CD4-positive, CD25-positive, alpha-beta regulatory T cell (primary cell): ENCODE data around the gene CLCN3. TPM values are rescaled to one million over a fixed set of nuclear protein-coding genes. Genes with fewer than 3 reads are reported as not detected.
A peak's percentile ranks its signal among the peaks of the same experiment; 100 is the strongest.
"Not testable (repeated sequence)": the region's sequence is repeated elsewhere in the genome, so short reads cannot be mapped to it uniquely, and the experiment has no call there.

ENCODE experiments used
- ATAC-seq, 2 donors: fragments of 150-1000 bp; cut with Tn5 transposase; one replicate each; pipeline ENCODE4 v1.10.0; 2021; ENCODE audit warnings: low read depth in 2 of 2, moderate number of reproducible peaks in 2 of 2, moderate library complexity in 1 of 2
- DNase-seq, 3 donors: peaks; one replicate each; pipeline versions ENCODE4 v3.0.0 to v3.0.0-alpha.2; 2012 to 2022; ENCODE audit warnings: mixed read lengths in 1 of 3
- H3K27ac ChIP-seq: one replicate; pipeline ENCODE4 v1.7.0; 2013; ENCODE audit warnings: mild to moderate bottlenecking, low read length; ENCODE audit not compliant: insufficient read depth, poor library complexity, severe bottlenecking
- H3K27me3 ChIP-seq: one replicate; pipeline ENCODE4 v1.7.0; 2013; ENCODE audit warnings: low read length; ENCODE audit not compliant: control insufficient read depth, insufficient read depth
- H3K36me3 ChIP-seq: one replicate; pipeline ENCODE4 v1.7.0; 2013; ENCODE audit warnings: mild to moderate bottlenecking, low read length, moderate library complexity; ENCODE audit not compliant: control insufficient read depth, insufficient read depth
- H3K4me1 ChIP-seq: 2 replicates; pipeline ENCODE4 v1.7.0; 2013; ENCODE audit warnings: mild to moderate bottlenecking, low read length; ENCODE audit not compliant: insufficient read depth, control insufficient read depth, poor library complexity, severe bottlenecking
- H3K4me3 ChIP-seq: one replicate; pipeline ENCODE4 v1.7.0; 2013; ENCODE audit warnings: low read depth, mild to moderate bottlenecking, low read length, moderate library complexity
- H3K9me3 ChIP-seq, 2 experiments: 1 replicate in 1 of 2; 2 replicates in 1 of 2; pipeline ENCODE4 v1.7.0; 2013; ENCODE audit warnings: low read length in 2 of 2, mild to moderate bottlenecking in 1 of 2, moderate library complexity in 1 of 2; ENCODE audit not compliant: control insufficient read depth in 2 of 2
- H3K27ac Mint-ChIP-seq, 3 donors: one replicate each; pipeline ENCODE4 v1.8.0; 2020 to 2022; ENCODE audit warnings: mild to moderate bottlenecking in 3 of 3, mixed read lengths in 3 of 3, moderate library complexity in 2 of 3
- H3K27me3 Mint-ChIP-seq: one replicate; pipeline ENCODE4 v1.8.0; 2022; ENCODE audit warnings: mild to moderate bottlenecking, mixed read lengths
- H3K36me3 Mint-ChIP-seq: one replicate; pipeline ENCODE4 v1.8.0; 2020; ENCODE audit warnings: mixed read lengths
- H3K4me1 Mint-ChIP-seq, 4 donors: one replicate each; pipeline ENCODE4 v1.8.0; 2020 to 2022; ENCODE audit warnings: mixed read lengths in 4 of 4, mild to moderate bottlenecking in 1 of 4
- H3K4me3 Mint-ChIP-seq, 4 donors: one replicate each; pipeline ENCODE4 v1.8.0; 2020 to 2022; ENCODE audit warnings: mild to moderate bottlenecking in 4 of 4, mixed read lengths in 4 of 4, moderate library complexity in 3 of 4
- H3K9me3 Mint-ChIP-seq, 7 donors: one replicate each; pipeline ENCODE4 v1.8.0; 2020 to 2022; ENCODE audit warnings: mixed read lengths in 7 of 7, mild to moderate bottlenecking in 3 of 7, moderate library complexity in 2 of 7
- polyA plus RNA-seq, 4 donors: library from polyadenylated mRNA; unstranded; fragments of 300-500 nt; fragmentation: Illumina TruSeq; gene quantifications; one replicate each; pipeline ENCODE4 v1.2.3, GENCODE V29; 2021
- total RNA-seq: library from RNA; stranded (reverse); gene quantifications from one replicate; pipeline ENCODE4 v1.2.3, GENCODE V29; 2022

Gene CLCN3
- total and polyA plus RNA-seq, 5 donors from 2014 or later = 6.3 to 17.0 (median 9.8) TPM

- DNase-seq (peak in 2 of 3 donors; percentile 2 to 7), ATAC-seq (no peak)
- Histone ChIP-seq H3K4me1 (no peaks in the 10 kb centered on the region), H3K4me3 (no peak overlapping the region), H3K36me3 (peaks cover 20% of the 10 kb centered on the region), H3K27ac (no peak overlapping the region), H3K9me3 (no peaks in the 10 kb centered on the region), H3K27me3 (no peaks in the 10 kb centered on the region)
- no peaks in the 10 kb centered on the region for H3K27me3 Mint-ChIP-seq
- H3K27ac Mint-ChIP-seq = no peak overlapping the region
- H3K4me3 Mint-ChIP-seq = no peak overlapping the region
- peaks cover 0 to 4% (median 0%) of the 10 kb centered on the region in 4 donors for H3K4me1 Mint-ChIP-seq
- no peaks in the 10 kb centered on the region for H3K9me3 Mint-ChIP-seq
- peaks cover 21% of the 10 kb centered on the region for H3K36me3 Mint-ChIP-seq
Observed at GRCh38 chr4:169723207-169723965, 103.0 kb downstream of the CLCN3 start.

GRCh38 chr4:169724260-169724659 is 103.9 kb downstream of the CLCN3 start:
- Histone ChIP-seq H3K27ac (no peak overlapping the region), H3K9me3 (no peaks in the 10 kb centered on the region), H3K4me3 (no peak overlapping the region), H3K27me3 (no peaks in the 10 kb centered on the region), H3K4me1 (no peaks in the 10 kb centered on the region), H3K36me3 (peaks cover 24% of the 10 kb centered on the region)
- no peaks in the 10 kb centered on the region for H3K27me3 Mint-ChIP-seq
- no peaks in the 10 kb centered on the region for H3K9me3 Mint-ChIP-seq
- no peak for DNase-seq
- ATAC-seq = no peak
- no peak overlapping the region for H3K27ac Mint-ChIP-seq
- H3K4me1 Mint-ChIP-seq = peaks cover 0 to 4% (median 0%) of the 10 kb centered on the region in 4 donors
- H3K36me3 Mint-ChIP-seq = peaks cover 24% of the 10 kb centered on the region
- H3K4me3 Mint-ChIP-seq = no peak overlapping the region

GRCh38 chr4:169727616-169728015 is 107.2 kb downstream of the CLCN3 start:
- Mint-ChIP-seq H3K27ac (peak overlapping the region in 1 of 3 donors; percentile 71), H3K9me3 (no peaks in the 10 kb centered on the region), H3K27me3 (no peaks in the 10 kb centered on the region), H3K36me3 (peaks cover 28% of the 10 kb centered on the region), H3K4me1 (peaks cover 0 to 2% (median 0%) of the 10 kb centered on the region in 4 donors), H3K4me3 (no peak overlapping the region)
- Histone ChIP-seq H3K4me3 (no peak overlapping the region), H3K36me3 (peaks cover 28% of the 10 kb centered on the region), H3K4me1 (no peaks in the 10 kb centered on the region), H3K27ac (no peak overlapping the region), H3K9me3 (no peaks in the 10 kb centered on the region), H3K27me3 (no peaks in the 10 kb centered on the region)
- ATAC-seq (no peak), DNase-seq (peak in 1 of 3 donors; percentile 4)

GRCh38 chr4:169730564-169730963 is 110.2 kb downstream of the CLCN3 start:
- no peaks in the 10 kb centered on the region for H3K27me3 Mint-ChIP-seq
- H3K4me1 Mint-ChIP-seq = peaks cover 0 to 2% (median 0%) of the 10 kb centered on the region in 4 donors
- peaks cover 34% of the 10 kb centered on the region for H3K36me3 Mint-ChIP-seq
- Histone ChIP-seq H3K4me3 (no peak overlapping the region), H3K4me1 (no peaks in the 10 kb centered on the region), H3K36me3 (peaks cover 28% of the 10 kb centered on the region), H3K27me3 (no peaks in the 10 kb centered on the region), H3K9me3 (no peaks in the 10 kb centered on the region), H3K27ac (no peak overlapping the region)
- no peak for DNase-seq
- H3K4me3 Mint-ChIP-seq = no peak overlapping the region
- ATAC-seq = no peak
- H3K27ac Mint-ChIP-seq = no peak overlapping the region
- no peaks in the 10 kb centered on the region for H3K9me3 Mint-ChIP-seq

- peak overlapping the region in 1 of 3 donors; percentile 87 for H3K27ac Mint-ChIP-seq
Observed at GRCh38 chr4:169738604-169739003, 118.2 kb downstream of the CLCN3 start.

GRCh38 chr4:169741569-169741968 is 121.2 kb downstream of the CLCN3 start:
- no peak overlapping the region for H3K27ac Mint-ChIP-seq
- peaks cover 50% of the 10 kb centered on the region for H3K36me3 Mint-ChIP-seq
- DNase-seq (no peak), ATAC-seq (no peak)
- Histone ChIP-seq H3K9me3 (no peaks in the 10 kb centered on the region), H3K27me3 (no peaks in the 10 kb centered on the region), H3K4me3 (no peak overlapping the region), H3K36me3 (peaks cover 30% of the 10 kb centered on the region), H3K4me1 (no peaks in the 10 kb centered on the region), H3K27ac (no peak overlapping the region)
- no peaks in the 10 kb centered on the region for H3K27me3 Mint-ChIP-seq
- H3K4me1 Mint-ChIP-seq = peaks cover 0 to 8% (median 2%) of the 10 kb centered on the region in 4 donors
- no peak overlapping the region for H3K4me3 Mint-ChIP-seq
- peaks cover 0 to 3% (median 0%) of the 10 kb centered on the region in 7 donors for H3K9me3 Mint-ChIP-seq

More at GRCh38 chr4:169738604-169739003, 118.2 kb downstream of the CLCN3 start:
- not testable (repeated sequence) for H3K27me3 Mint-ChIP-seq, DNase-seq, H3K9me3 Mint-ChIP-seq, ATAC-seq, H3K4me1 ChIP-seq, H3K27ac ChIP-seq, H3K4me1 Mint-ChIP-seq, H3K4me3 ChIP-seq, H3K27me3 ChIP-seq, H3K4me3 Mint-ChIP-seq, H3K9me3 ChIP-seq
- peaks cover 23% of the 10 kb centered on the region for H3K36me3 ChIP-seq
- H3K36me3 Mint-ChIP-seq = peaks cover 51% of the 10 kb centered on the region

GRCh38 chr4:169744601-169745000 is 124.2 kb downstream of the CLCN3 start:
- Mint-ChIP-seq H3K4me1 (peaks cover 0 to 8% (median under 1%) of the 10 kb centered on the region in 4 donors), H3K27me3 (no peaks in the 10 kb centered on the region), H3K36me3 (peaks cover 42% of the 10 kb centered on the region), H3K9me3 (no peaks in the 10 kb centered on the region), H3K27ac (no peak overlapping the region), H3K4me3 (no peak overlapping the region)
- Histone ChIP-seq H3K27me3 (no peaks in the 10 kb centered on the region), H3K27ac (no peak overlapping the region), H3K4me1 (no peaks in the 10 kb centered on the region), H3K4me3 (no peak overlapping the region), H3K36me3 (peaks cover 25% of the 10 kb centered on the region), H3K9me3 (no peaks in the 10 kb centered on the region)
- no peak for DNase-seq
- ATAC-seq = no peak

GRCh38 chr4:169745291-169745690 is 124.9 kb downstream of the CLCN3 start:
- H3K4me1 Mint-ChIP-seq = peaks cover 0 to 12% (median under 1%) of the 10 kb centered on the region in 4 donors
- no peak overlapping the region for H3K4me3 ChIP-seq

More at GRCh38 chr4:169745291-169745690, 124.9 kb downstream of the CLCN3 start:
- Histone ChIP-seq H3K9me3 (no peaks in the 10 kb centered on the region), H3K4me1 (no peaks in the 10 kb centered on the region), H3K27me3 (no peaks in the 10 kb centered on the region), H3K27ac (no peak overlapping the region), H3K36me3 (peaks cover 25% of the 10 kb centered on the region)
- Mint-ChIP-seq H3K27ac (no peak overlapping the region), H3K36me3 (peaks cover 38% of the 10 kb centered on the region), H3K27me3 (no peaks in the 10 kb centered on the region), H3K9me3 (no peaks in the 10 kb centered on the region), H3K4me3 (no peak overlapping the region)
- DNase-seq (no peak), ATAC-seq (no peak)
